ENCODE measurements around the gene PDF. TPM values are rescaled to one million over a fixed set of nuclear protein-coding genes. Genes with fewer than 3 reads are reported as not detected.
"Not testable (repeated sequence)": the region's sequence is repeated elsewhere in the genome, so short reads cannot be mapped to it uniquely, and the experiment has no call there.

The PDF gene
- total and polyA plus RNA-seq, 5 donors from 2014 or later: 4.9 to 15.7 (median 9.4) TPM

- DNase-seq (no peak), ATAC-seq (ENCODE audit: low read depth in 2 of 2) (no peak)
- H3K36me3 Mint-ChIP-seq: peaks cover 44% of the 10 kb centered on the region
- Histone ChIP-seq H3K9me3 (ENCODE audit: control insufficient read depth in 2 of 2, low read length in 2 of 2) (no peaks in the 10 kb centered on the region), H3K27ac (ENCODE audit: insufficient read depth, low read length, poor library complexity, severe bottlenecking) (no peak overlapping the region), H3K4me3 (ENCODE audit: low read depth, low read length) (no peak overlapping the region), H3K4me1 (ENCODE audit: control insufficient read depth, insufficient read depth, low read length, poor library complexity, severe bottlenecking) (no peaks in the 10 kb centered on the region), H3K27me3 (ENCODE audit: control insufficient read depth, insufficient read depth, low read length) (no peaks in the 10 kb centered on the region), H3K36me3 (ENCODE audit: control insufficient read depth, insufficient read depth, low read length) (peaks cover 77% of the 10 kb centered on the region)
- peaks cover 4 to 16% (median 10%) of the 10 kb centered on the region in 4 donors for H3K4me1 Mint-ChIP-seq
- H3K27me3 Mint-ChIP-seq: no peaks in the 10 kb centered on the region
- H3K9me3 Mint-ChIP-seq: no peaks in the 10 kb centered on the region
- no peak overlapping the region for H3K4me3 Mint-ChIP-seq
- peak overlapping the region in 1 of 3 donors; percentile 75 for H3K27ac Mint-ChIP-seq
Observed at GRCh38 chr16:69367980-69368379, 37.6 kb upstream of the PDF start.

DNA sequence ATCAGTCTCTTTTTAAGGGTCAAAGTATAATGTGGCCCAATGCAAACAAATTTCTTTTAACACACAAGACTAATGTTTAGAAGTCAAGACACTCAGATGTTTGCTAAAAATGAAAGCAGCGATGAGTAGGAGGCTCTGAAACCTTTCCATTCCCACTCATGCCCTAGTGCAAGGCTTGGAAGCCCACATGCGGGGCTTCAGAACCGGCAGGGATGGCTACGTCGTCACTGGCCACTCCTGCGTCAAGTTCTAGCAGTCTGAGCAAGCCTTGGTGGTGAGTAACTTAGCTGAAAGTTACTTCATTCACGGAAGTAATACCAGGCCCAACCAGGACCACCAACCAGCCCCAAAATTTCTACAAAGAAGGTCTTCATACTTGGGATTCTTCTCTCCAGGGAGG lies 36.0 kb upstream of the PDF start:
- H3K27me3 ChIP-seq (ENCODE audit: control insufficient read depth, insufficient read depth, low read length): no peaks in the 10 kb centered on the region
- H3K27ac ChIP-seq (ENCODE audit: insufficient read depth, low read length, poor library complexity, severe bottlenecking): no peak overlapping the region
- H3K9me3 ChIP-seq (ENCODE audit: control insufficient read depth in 2 of 2, low read length in 2 of 2): no peaks in the 10 kb centered on the region
- Mint-ChIP-seq H3K4me1 (peaks cover 4 to 20% (median 12%) of the 10 kb centered on the region in 4 donors), H3K4me3 (no peak overlapping the region), H3K36me3 (peaks cover 52% of the 10 kb centered on the region), H3K27ac (peak overlapping the region in 2 of 3 donors; percentile 56 to 75), H3K27me3 (no peaks in the 10 kb centered on the region), H3K9me3 (no peaks in the 10 kb centered on the region)
- no peak overlapping the region for H3K4me3 ChIP-seq (ENCODE audit: low read depth, low read length)
- ATAC-seq (ENCODE audit: low read depth in 2 of 2) (no peak), DNase-seq (no peak)
- peaks cover 77% of the 10 kb centered on the region for H3K36me3 ChIP-seq (ENCODE audit: control insufficient read depth, insufficient read depth, low read length)
- no peaks in the 10 kb centered on the region for H3K4me1 ChIP-seq (ENCODE audit: control insufficient read depth, insufficient read depth, low read length, poor library complexity, severe bottlenecking)

DNA sequence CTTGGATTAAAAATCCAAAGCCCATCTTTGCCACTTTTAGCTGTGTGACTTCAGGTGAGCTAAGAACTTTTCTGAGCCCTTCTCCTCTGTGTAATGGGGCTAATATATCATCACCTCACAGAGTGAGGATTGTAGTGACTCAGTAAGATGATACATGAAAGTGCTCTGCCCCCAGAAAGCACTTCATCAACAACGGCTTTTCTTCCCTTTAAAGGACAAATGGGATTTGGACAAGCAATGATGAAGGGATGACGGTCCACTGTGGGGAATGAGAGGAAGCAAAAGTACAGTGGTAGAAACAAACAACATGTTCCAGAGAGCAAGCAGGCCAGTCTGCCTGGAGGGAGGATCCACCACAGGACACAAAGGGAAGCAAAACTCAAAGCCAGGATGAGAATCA lies 35.5 kb upstream of the PDF start:
- no peaks in the 10 kb centered on the region for H3K9me3 ChIP-seq (ENCODE audit: control insufficient read depth in 2 of 2, low read length in 2 of 2)
- H3K4me3 ChIP-seq (ENCODE audit: low read depth, low read length): no peak overlapping the region
- peaks cover 76% of the 10 kb centered on the region for H3K36me3 ChIP-seq (ENCODE audit: control insufficient read depth, insufficient read depth, low read length)
- H3K27ac Mint-ChIP-seq: peak overlapping the region in 1 of 3 donors; percentile 17
- no peaks in the 10 kb centered on the region for H3K4me1 ChIP-seq (ENCODE audit: control insufficient read depth, insufficient read depth, low read length, poor library complexity, severe bottlenecking)
- H3K4me3 Mint-ChIP-seq: no peak overlapping the region
- no peaks in the 10 kb centered on the region for H3K27me3 Mint-ChIP-seq
- peaks cover 3 to 23% (median 12%) of the 10 kb centered on the region in 4 donors for H3K4me1 Mint-ChIP-seq
- no peak overlapping the region for H3K27ac ChIP-seq (ENCODE audit: insufficient read depth, low read length, poor library complexity, severe bottlenecking)
- peaks cover 56% of the 10 kb centered on the region for H3K36me3 Mint-ChIP-seq
- no peaks in the 10 kb centered on the region for H3K27me3 ChIP-seq (ENCODE audit: control insufficient read depth, insufficient read depth, low read length)
- H3K9me3 Mint-ChIP-seq: no peaks in the 10 kb centered on the region
- no peak for DNase-seq
- no peak for ATAC-seq (ENCODE audit: low read depth in 2 of 2)

DNA sequence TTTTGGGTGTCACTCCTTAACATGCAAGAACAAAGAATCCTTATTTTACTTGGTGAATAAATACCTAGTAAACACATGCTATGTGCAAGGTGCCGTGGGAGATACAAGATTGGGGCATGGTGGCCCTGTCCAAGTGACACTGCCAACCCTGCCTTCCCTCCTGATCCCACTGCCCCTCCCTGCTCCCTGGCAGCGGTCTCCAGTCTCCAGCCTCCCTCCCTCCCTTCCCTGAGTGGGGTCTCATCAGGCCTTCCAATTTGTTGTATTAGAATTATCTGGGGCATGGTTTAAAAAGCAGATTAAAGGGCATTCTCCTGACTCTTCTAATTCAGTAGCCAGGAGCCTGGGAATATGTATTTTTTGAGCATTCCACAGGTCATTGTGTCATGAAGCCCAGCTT lies 33.7 kb upstream of the PDF start:
- Histone ChIP-seq H3K27me3 (ENCODE audit: control insufficient read depth, insufficient read depth, low read length) (no peaks in the 10 kb centered on the region), H3K9me3 (ENCODE audit: control insufficient read depth in 2 of 2, low read length in 2 of 2) (no peaks in the 10 kb centered on the region), H3K36me3 (ENCODE audit: control insufficient read depth, insufficient read depth, low read length) (peaks cover 61% of the 10 kb centered on the region), H3K4me3 (ENCODE audit: low read depth, low read length) (no peak overlapping the region), H3K4me1 (ENCODE audit: control insufficient read depth, insufficient read depth, low read length, poor library complexity, severe bottlenecking) (no peaks in the 10 kb centered on the region), H3K27ac (ENCODE audit: insufficient read depth, low read length, poor library complexity, severe bottlenecking) (no peak overlapping the region)
- no peaks in the 10 kb centered on the region for H3K27me3 Mint-ChIP-seq
- no peak overlapping the region for H3K27ac Mint-ChIP-seq
- peaks cover 42% of the 10 kb centered on the region for H3K36me3 Mint-ChIP-seq
- H3K9me3 Mint-ChIP-seq: no peaks in the 10 kb centered on the region
- DNase-seq: no peak
- ATAC-seq (ENCODE audit: low read depth in 2 of 2): no peak
- no peak overlapping the region for H3K4me3 Mint-ChIP-seq
- H3K4me1 Mint-ChIP-seq: peaks cover 0 to 20% (median 12%) of the 10 kb centered on the region in 4 donors

GRCh38 chr16:69363281-69363717 lies 32.9 kb upstream of the PDF start:
- Histone ChIP-seq H3K36me3 (ENCODE audit: control insufficient read depth, insufficient read depth, low read length) (peaks cover 56% of the 10 kb centered on the region), H3K4me3 (ENCODE audit: low read depth, low read length) (no peak overlapping the region), H3K9me3 (ENCODE audit: control insufficient read depth in 2 of 2, low read length in 2 of 2) (no peaks in the 10 kb centered on the region), H3K27me3 (ENCODE audit: control insufficient read depth, insufficient read depth, low read length) (no peaks in the 10 kb centered on the region), H3K4me1 (ENCODE audit: control insufficient read depth, insufficient read depth, low read length, poor library complexity, severe bottlenecking) (no peaks in the 10 kb centered on the region), H3K27ac (ENCODE audit: insufficient read depth, low read length, poor library complexity, severe bottlenecking) (no peak overlapping the region)
- H3K4me1 Mint-ChIP-seq: peaks cover 0 to 20% (median 12%) of the 10 kb centered on the region in 4 donors
- no peak overlapping the region for H3K4me3 Mint-ChIP-seq
- H3K36me3 Mint-ChIP-seq: peaks cover 38% of the 10 kb centered on the region
- H3K27me3 Mint-ChIP-seq: no peaks in the 10 kb centered on the region
- peak overlapping the region in 2 of 3 donors; percentile 17 to 73 for H3K27ac Mint-ChIP-seq
- no peaks in the 10 kb centered on the region for H3K9me3 Mint-ChIP-seq
- DNase-seq (no peak), ATAC-seq (ENCODE audit: low read depth in 2 of 2) (no peak)

DNA sequence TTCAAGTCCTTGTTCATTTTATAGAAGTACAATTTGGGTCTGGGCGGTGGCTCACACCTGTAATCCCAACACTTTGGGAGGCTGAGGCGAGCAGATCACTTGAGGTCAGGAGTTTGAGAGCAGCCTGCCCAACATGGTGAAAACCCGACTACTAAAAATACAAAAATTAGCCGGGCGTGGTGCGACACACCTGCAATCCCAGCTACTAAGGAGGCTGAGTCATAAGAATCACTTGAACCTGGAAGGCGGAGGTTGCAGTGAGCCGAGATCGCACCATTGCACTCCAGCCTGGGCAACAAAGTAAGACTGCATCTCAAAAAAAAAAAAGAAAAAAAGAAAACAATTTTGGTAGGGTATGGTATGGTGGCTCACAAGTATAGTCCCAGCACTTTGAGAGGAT lies 29.7 kb upstream of the PDF start:
- ATAC-seq (ENCODE audit: low read depth in 2 of 2); H3K27ac ChIP-seq (ENCODE audit: insufficient read depth, low read length, poor library complexity, severe bottlenecking); H3K4me1 ChIP-seq (ENCODE audit: control insufficient read depth, insufficient read depth, low read length, poor library complexity, severe bottlenecking); DNase-seq; H3K4me3 Mint-ChIP-seq; H3K27me3 ChIP-seq (ENCODE audit: control insufficient read depth, insufficient read depth, low read length); H3K4me3 ChIP-seq (ENCODE audit: low read depth, low read length); H3K27ac Mint-ChIP-seq; H3K9me3 ChIP-seq (ENCODE audit: control insufficient read depth in 2 of 2, low read length in 2 of 2); H3K9me3 Mint-ChIP-seq; H3K27me3 Mint-ChIP-seq: not testable (repeated sequence)
- peaks cover 0 to 16% (median 9%) of the 10 kb centered on the region in 4 donors for H3K4me1 Mint-ChIP-seq
- H3K36me3 Mint-ChIP-seq: peaks cover 36% of the 10 kb centered on the region
- peaks cover 49% of the 10 kb centered on the region for H3K36me3 ChIP-seq (ENCODE audit: control insufficient read depth, insufficient read depth, low read length)

DNA sequence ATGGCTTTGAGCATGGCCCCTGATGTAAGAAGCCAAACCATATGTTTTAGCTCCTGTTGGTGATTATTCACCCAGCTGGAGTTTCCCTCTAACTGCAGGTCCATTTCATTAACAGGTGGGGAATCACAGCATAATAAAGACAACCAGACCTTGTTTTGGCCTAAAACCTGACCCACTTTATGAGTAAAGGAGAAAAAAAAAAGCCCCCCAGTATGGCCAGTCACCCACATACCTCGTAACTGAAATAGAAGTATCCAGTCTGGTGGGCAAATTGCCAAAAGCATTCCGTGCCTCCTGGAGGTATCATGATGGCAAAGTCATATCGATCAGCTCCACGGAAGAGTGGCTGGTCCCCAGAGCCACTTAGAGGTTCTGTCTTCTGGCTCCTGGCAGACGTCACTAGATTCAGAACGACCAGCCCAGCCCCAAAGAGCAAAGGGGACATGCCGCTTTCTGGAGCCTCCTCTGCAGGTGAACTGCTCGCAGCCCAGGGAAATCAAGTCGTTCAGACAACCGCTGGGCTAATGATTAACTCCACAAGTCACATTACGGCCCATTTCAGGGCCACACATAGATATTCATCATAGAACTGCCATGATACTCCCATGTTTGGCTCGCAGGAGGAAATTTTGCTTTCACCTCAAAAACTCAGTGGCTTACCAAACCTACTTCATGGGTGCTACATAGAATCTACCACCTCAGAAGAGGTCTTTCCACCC lies 21.1 kb upstream of the PDF start, which contains the start of gene TMED6:
TSS of gene TMED6 (minus strand) at position 478 of the 719 bp plus-strand sequence. CDS start at position 445, 33 bp downstream.
- Mint-ChIP-seq H3K4me1 (peaks cover 0 to 4% (median 0%) of the 10 kb centered on the region in 4 donors), H3K27ac (no peak within 1 kb of the TSS), H3K4me3 (no peak within 1 kb of the TSS), H3K9me3 (no peaks in the 10 kb centered on the region), H3K36me3 (peaks cover 19% of the 10 kb centered on the region), H3K27me3 (no peaks in the 10 kb centered on the region)
- H3K27ac ChIP-seq (ENCODE audit: insufficient read depth, low read length, poor library complexity, severe bottlenecking): no peak within 1 kb of the TSS
- H3K4me1 ChIP-seq (ENCODE audit: control insufficient read depth, insufficient read depth, low read length, poor library complexity, severe bottlenecking): no peaks in the 10 kb centered on the region
- peaks cover 28% of the 10 kb centered on the region for H3K36me3 ChIP-seq (ENCODE audit: control insufficient read depth, insufficient read depth, low read length)
- DNase-seq: no peak
- no peaks in the 10 kb centered on the region for H3K27me3 ChIP-seq (ENCODE audit: control insufficient read depth, insufficient read depth, low read length)
- no peak for ATAC-seq (ENCODE audit: low read depth in 2 of 2)
- no peaks in the 10 kb centered on the region for H3K9me3 ChIP-seq (ENCODE audit: control insufficient read depth in 2 of 2, low read length in 2 of 2)
- no peak within 1 kb of the TSS for H3K4me3 ChIP-seq (ENCODE audit: low read depth, low read length)

Measured in CD4-positive, CD25-positive, alpha-beta regulatory T cell (primary cell).